Dermis lymphatic vessel endothelial cell (primary cell): Measurements from ENCODE around the gene SP7. TPM values are rescaled to one million over a fixed set of nuclear protein-coding genes. Genes with fewer than 3 reads are reported as not detected.

Experiments
- total RNA-seq: library from RNA; depleted of rRNA; stranded (reverse); fragments of >200 nt; gene quantifications from 2 replicates; pipeline ENCODE4 v1.2.1, GENCODE V29; 2014

Gene SP7
- not detected in 2 replicates for total RNA-seq

DNA sequence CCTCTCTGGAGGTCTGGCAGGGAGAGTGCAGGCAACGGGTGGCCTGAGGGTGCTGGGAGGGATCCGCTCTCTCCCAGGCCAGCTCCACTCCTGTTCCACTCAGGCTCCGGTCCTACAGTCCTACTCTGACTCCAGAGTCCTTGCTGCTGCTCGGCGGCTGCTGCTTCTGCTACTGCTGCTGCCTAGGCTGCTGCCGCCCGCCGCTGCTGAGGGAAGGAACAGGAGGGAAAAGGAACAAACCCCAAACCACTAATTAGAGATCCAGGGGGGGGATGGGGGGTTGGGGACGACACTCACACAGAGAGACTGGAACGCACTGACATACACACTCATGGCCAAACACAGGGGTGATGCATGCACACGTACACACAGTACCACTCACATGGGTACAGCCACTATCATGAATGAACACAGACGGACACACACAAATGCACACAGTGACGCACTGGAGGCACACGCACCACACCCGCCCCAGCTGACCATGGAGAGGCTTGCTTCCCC, at the start of gene SP7:
TSS of gene SP7 (minus strand) at position 174 of the 501 bp plus-strand sequence. CDS start 708 bp downstream, outside the sequence.

DNA sequence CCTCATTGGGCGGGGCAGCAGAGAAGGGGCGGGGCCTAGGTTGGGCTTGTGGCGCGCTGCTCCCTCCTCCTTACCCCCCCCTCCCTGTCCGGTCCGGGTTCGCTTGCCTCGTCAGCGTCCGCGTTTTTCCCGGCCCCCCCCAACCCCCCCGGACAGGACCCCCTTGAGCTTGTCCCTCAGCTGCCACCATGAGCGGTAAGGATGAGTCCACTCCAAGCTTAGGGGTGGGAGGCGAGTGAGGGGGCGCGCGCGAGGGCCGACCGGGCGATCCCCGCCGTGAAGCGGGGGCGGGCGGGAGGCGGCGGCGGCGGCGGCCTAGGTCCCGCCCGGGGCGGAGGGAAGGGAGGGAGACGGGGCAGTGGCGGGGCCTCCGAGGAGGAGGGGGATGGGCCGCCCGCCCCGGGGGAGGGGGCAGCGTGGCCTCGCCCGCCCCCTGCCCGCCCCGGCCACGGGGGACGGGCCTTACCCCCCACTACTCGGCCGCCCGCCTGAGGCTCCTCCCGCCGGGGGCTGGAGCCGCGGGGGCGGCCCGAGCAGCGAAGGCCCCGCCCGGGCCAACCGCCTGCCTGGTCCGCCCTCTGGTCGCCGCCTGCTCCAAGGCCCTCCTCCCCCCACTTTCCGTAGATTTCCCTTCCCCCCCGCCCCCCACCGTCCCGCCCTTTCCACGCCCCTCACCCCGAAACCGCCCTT, 44.1 kb upstream of the SP7 start, which contains the start of gene SP1:
TSS of gene SP1 (plus strand) at position 73 of the 690 bp plus-strand sequence. CDS start at position 189, 116 bp downstream.

DNA sequence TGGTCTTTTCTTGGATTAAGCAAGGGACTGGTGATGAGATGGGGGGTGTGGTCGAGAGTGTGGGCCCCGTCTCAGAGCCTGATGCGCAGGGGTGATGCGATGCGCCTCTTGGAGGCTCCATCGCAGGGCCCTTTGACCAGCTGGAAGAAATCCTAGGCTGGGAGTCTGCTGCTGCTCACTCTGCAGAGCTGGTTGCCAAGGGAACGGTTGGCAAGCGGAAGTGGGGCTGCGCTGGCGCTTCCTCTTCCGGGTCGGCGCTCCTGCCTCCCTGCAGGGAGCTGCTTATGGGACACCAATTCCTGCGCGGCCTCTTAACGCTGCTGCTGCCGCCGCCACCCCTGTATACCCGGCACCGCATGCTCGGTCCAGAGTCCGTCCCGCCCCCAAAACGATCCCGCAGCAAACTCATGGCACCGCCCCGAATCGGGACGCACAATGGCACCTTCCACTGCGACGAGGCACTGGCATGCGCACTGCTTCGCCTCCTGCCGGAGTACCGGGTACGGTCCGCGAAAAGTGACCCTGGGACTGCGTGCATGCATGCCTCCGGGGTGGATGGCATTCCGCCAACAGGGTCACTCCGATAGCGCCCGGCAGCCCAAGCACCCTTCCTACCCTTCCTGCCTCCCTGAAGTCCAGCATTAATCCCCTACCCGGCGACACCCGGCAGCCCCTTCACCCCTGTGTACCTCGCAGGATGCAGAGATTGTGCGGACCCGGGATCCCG, 36.5 kb downstream of the SP7 start, which contains the start of gene MYG1:
TSS of gene MYG1 (plus strand) at position 242 of the 727 bp plus-strand sequence. CDS start at position 285, 43 bp downstream.

DNA sequence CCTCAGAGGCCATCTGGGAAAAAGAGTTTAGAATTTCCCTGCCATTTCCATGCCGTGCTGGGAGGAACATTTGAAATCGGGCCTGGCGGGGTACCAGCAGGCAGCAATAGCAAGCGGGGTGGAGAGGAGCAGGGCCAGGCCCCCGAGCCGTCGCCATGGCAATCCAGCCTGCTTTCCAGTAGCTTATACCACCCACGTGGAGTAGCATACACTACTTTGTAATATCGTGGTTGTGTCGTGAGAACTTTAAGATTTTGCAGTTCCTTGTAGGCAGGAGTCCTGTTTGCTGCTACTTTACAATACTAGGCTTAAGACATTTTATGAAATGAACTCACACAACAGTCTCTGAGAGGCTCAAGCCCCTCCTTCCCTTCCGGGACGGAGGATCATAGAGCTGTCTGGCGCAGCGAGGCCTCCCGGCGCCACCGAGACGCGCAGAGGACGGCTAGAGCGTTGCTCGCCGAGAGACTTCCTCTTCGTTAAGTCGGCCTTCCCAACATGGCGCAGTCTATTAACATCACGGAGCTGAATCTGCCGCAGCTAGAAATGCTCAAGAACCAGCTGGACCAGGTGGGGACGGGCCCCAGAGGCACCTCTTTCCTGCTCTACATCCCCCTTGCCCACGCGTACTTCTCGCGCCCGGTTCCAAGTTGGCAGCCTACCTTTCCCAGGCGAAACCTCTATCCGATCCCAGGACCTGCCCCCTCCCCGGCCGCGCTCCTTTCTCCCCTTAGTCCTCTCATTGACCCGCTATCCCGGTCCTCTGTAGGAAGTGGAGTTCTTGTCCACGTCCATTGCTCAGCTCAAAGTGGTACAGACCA, 40.9 kb downstream of the SP7 start, which contains the start of gene PFDN5:
TSS of gene PFDN5 (plus strand) at position 473 of the 821 bp plus-strand sequence. CDS start at position 499, 26 bp downstream.

Other genes starting within 250 kb of the SP7 start
- 1.7 and 5.2 TPM in 2 replicates for gene IGFBP6, start 238.7 kb downstream of the SP7 start, total RNA-seq
- not detected in 2 replicates for gene SOAT2, start 232.9 kb downstream of the SP7 start, total RNA-seq
- 15.3 and 15.6 TPM in 2 replicates for gene ZNF740, start 155.6 kb downstream of the SP7 start, total RNA-seq
- 4.6 and 5.5 TPM in 2 replicates for gene CSAD, start 155.4 kb downstream of the SP7 start, total RNA-seq
- under 0.01 and 0.09 TPM in 2 replicates for gene ITGB7, start 129.1 kb downstream of the SP7 start, total RNA-seq
- 12.3 and 16.5 TPM in 2 replicates for gene RARG, start 104.1 kb downstream of the SP7 start, total RNA-seq
- gene ESPL1, start 68.1 kb downstream of the SP7 start, total RNA-seq, result 1.3 and 1.5 TPM in 2 replicates
- gene PFDN5, start 40.8 kb downstream of the SP7 start, total RNA-seq, result 495 and 525 TPM in 2 replicates
- gene MYG1, start 36.7 kb downstream of the SP7 start, total RNA-seq, result 34.6 and 41.9 TPM in 2 replicates
- 23.7 and 24.4 TPM in 2 replicates for gene AAAS, start 14.7 kb downstream of the SP7 start, total RNA-seq
- gene SP1, start 43.8 kb upstream of the SP7 start, total RNA-seq, result 30.2 and 36.9 TPM in 2 replicates
- gene AMHR2, start 87.5 kb upstream of the SP7 start, total RNA-seq, result not detected in 2 replicates
- gene PRR13, start 105.4 kb upstream of the SP7 start, total RNA-seq, result 11.2 and 11.8 TPM in 2 replicates
- 379 and 479 TPM in 2 replicates for gene PCBP2, start 115.7 kb upstream of the SP7 start, total RNA-seq
- 3.1 and 5.1 TPM in 2 replicates for gene MAP3K12, start 163.1 kb upstream of the SP7 start, total RNA-seq
- gene TARBP2, start 164.9 kb upstream of the SP7 start, total RNA-seq, result 32.4 and 37.1 TPM in 2 replicates
- gene NPFF, start 171.1 kb upstream of the SP7 start, total RNA-seq, result not detected in 2 replicates